Hepatocyte (in vitro differentiated cells): ENCODE results near the gene RAX. TPM values are rescaled to one million over a fixed set of nuclear protein-coding genes. Genes with fewer than 3 reads are reported as not detected.
A peak's percentile ranks its signal among the peaks of the same experiment; 100 is the strongest.

ENCODE experiments used
- DNase-seq: peaks from one replicate; pipeline ENCODE4 v3.0.0-alpha.2; 2016; ENCODE audit warnings: low spot score
- H2AFZ ChIP-seq: fragments of 200-600 bp; sonication (generic); 2 replicates; pipeline ENCODE4 v1.6.0; 2016; ENCODE audit warnings: antibody characterized with exemption, mild to moderate bottlenecking
- H3K27ac ChIP-seq: fragments of 200-600 bp; sonication (generic); 2 replicates; pipeline ENCODE4 v1.5.1; 2016; ENCODE audit warnings: mild to moderate bottlenecking
- H3K27me3 ChIP-seq: fragments of 200-600 bp; sonication (generic); 2 replicates; pipeline ENCODE4 v1.6.1; 2016
- H3K36me3 ChIP-seq: fragments of 200-600 bp; sonication (generic); replicated peaks from 2 replicates; pipeline ENCODE4 v1.5.1; 2016; ENCODE audit warnings: low read depth; ENCODE audit not compliant: insufficient read depth
- H3K4me1 ChIP-seq: fragments of 200-600 bp; sonication (generic); 2 replicates; pipeline ENCODE4 v1.5.1; 2016; ENCODE audit warnings: mild to moderate bottlenecking, moderate library complexity; ENCODE audit not compliant: insufficient read depth
- H3K4me2 ChIP-seq: fragments of 200-600 bp; sonication (generic); 2 replicates; pipeline ENCODE4 v1.6.0; 2016
- H3K4me3 ChIP-seq: fragments of 200-600 bp; sonication (generic); 2 replicates; pipeline ENCODE4 v1.5.1; 2016; ENCODE audit warnings: mild to moderate bottlenecking
- H3K79me2 ChIP-seq: fragments of 200-600 bp; sonication (generic); 2 replicates; pipeline ENCODE4 v1.6.0; 2017; ENCODE audit warnings: mild to moderate bottlenecking
- H3K9me2 ChIP-seq: fragments of 200-600 bp; sonication (generic); replicated peaks from 2 replicates; pipeline ENCODE4 v1.6.0; 2017; ENCODE audit warnings: mild to moderate bottlenecking; ENCODE audit not compliant: insufficient read depth
- H3K9me3 ChIP-seq: fragments of 200-600 bp; sonication (generic); 2 replicates; pipeline ENCODE4 v1.5.1; 2016; ENCODE audit warnings: low read depth, mild to moderate bottlenecking
- H4K20me1 ChIP-seq: fragments of 200-600 bp; sonication (generic); 2 replicates; pipeline ENCODE4 v1.6.0; 2016; ENCODE audit warnings: mild to moderate bottlenecking; ENCODE audit not compliant: insufficient read depth, poor library complexity, severe bottlenecking
- EZH2 ChIP-seq: fragments of 200-600 bp; sonication (generic); IDR thresholded peaks from 2 replicates; pipeline ENCODE4 v1.6.1; 2016; ENCODE audit warnings: antibody characterized with exemption, mild to moderate bottlenecking, borderline replicate concordance
- EZH2phosphoT487 ChIP-seq: fragments of 200-600 bp; sonication (generic); IDR thresholded peaks from one replicate; pipeline ENCODE4 v1.6.1; 2018; ENCODE audit warnings: antibody characterized with exemption, mild to moderate bottlenecking, low read depth, moderate library complexity; ENCODE audit not compliant: unreplicated experiment, severe bottlenecking
- WGBS: methylation state at CpG from one replicate; pipeline ENCODE4 v1.1.6; 2016; ENCODE audit warnings: low lambda C conversion rate; ENCODE audit errors: missing lambda C conversion rate; 5-methylcytosine and 5-hydroxymethylcytosine counted together
- polyA plus RNA-seq: library from polyadenylated mRNA; unstranded; fragments of >200 nt; fragmentation: Nextera tagmentation; extraction: Ambion mirVana; gene quantifications from 2 replicates; pipeline ENCODE4 v1.2.1, GENCODE V29; 2016
- total RNA-seq: library from RNA; depleted of rRNA; stranded (reverse); fragments of >200 nt; gene quantifications from 2 replicates; pipeline ENCODE4 v1.2.3, GENCODE V29; 2014
- TF ChIP-seq, protein P1 (sequence below): fragments of 200-600 bp; sonication (generic); IDR thresholded peaks from 2 replicates; pipeline ENCODE4 v1.5.1; 2016; ENCODE audit warnings: antibody characterized with exemption, mild to moderate bottlenecking; ENCODE audit not compliant: poor library complexity

Gene RAX
- total RNA-seq (not detected in 2 replicates), polyA plus RNA-seq (not detected in 2 replicates)

DNA sequence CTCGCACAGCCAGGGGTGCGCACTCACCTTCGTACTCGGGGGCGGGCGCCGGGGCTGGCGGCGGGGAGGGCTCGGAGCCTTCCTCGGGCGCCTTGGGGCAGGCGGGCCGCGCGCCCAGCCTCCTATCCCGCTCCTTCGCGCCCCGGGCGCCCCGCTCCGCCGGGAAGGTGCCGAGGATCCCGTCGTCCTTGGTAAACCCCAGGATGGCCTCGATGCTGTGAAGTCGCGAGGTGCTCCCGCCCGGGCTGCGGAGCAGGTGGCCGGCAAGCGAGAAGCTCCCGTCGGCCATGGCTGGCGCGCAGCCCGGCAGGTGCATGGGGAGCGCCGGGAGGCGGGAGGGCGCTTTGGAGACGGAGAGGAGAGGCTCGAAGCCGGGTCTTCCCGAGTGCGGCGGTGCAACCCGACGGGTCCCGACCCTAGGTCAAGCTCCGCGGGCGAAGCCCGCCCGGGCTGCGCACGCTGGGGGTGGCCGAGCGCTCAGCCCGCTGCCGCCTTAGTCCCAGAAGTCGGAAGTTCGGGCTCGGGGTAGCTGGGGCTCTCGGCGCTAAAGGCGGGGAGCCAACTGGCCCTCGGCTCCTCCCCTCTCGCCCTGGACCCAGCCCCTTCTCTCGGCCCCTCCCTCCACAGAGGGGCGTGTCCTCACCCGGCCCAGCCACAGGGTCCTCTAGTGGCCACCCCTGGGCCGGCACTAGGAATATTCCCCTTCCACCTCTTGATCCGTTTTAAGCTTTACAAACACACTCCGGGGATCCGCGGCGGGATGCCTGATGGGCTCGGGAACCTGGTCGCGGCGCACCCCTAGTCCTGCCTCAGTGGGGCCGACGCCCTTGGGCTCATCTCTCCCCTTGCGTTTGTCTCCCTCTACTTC lies at the start of gene RAX:
Gene RAX (minus strand): TSS at position 564 of the 868 bp plus-strand sequence. CDS start 248 bp downstream, at position 316.
- peaks cover 98% of the 10 kb centered on the region for H3K27me3 ChIP-seq
- no peaks in the 10 kb centered on the region for H3K9me3 ChIP-seq
- no peaks in the 10 kb centered on the region for H4K20me1 ChIP-seq
- TF ChIP-seq EZH2 (peak; percentile 47), EZH2phosphoT487 (no peak)
- TF ChIP-seq, protein P1, sequence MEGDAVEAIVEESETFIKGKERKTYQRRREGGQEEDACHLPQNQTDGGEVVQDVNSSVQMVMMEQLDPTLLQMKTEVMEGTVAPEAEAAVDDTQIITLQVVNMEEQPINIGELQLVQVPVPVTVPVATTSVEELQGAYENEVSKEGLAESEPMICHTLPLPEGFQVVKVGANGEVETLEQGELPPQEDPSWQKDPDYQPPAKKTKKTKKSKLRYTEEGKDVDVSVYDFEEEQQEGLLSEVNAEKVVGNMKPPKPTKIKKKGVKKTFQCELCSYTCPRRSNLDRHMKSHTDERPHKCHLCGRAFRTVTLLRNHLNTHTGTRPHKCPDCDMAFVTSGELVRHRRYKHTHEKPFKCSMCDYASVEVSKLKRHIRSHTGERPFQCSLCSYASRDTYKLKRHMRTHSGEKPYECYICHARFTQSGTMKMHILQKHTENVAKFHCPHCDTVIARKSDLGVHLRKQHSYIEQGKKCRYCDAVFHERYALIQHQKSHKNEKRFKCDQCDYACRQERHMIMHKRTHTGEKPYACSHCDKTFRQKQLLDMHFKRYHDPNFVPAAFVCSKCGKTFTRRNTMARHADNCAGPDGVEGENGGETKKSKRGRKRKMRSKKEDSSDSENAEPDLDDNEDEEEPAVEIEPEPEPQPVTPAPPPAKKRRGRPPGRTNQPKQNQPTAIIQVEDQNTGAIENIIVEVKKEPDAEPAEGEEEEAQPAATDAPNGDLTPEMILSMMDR: peak; percentile 11
- H3K36me3 ChIP-seq: no peaks in the 10 kb centered on the region
- WGBS: 1% methylated on average over 66 of the region's 88 CpGs
- no peaks in the 10 kb centered on the region for H3K9me2 ChIP-seq
- H3K4me3 ChIP-seq: no peak within 1 kb of the TSS
- H3K4me2 ChIP-seq: peak within 1 kb of the TSS; percentile 73
- no peak within 1 kb of the TSS for H3K27ac ChIP-seq
- peak within 1 kb of the TSS; percentile 31 for H2AFZ ChIP-seq
- no peaks in the 10 kb centered on the region for H3K79me2 ChIP-seq
- peaks cover 17% of the 10 kb centered on the region for H3K4me1 ChIP-seq
- peak; percentile 50 for DNase-seq

DNA sequence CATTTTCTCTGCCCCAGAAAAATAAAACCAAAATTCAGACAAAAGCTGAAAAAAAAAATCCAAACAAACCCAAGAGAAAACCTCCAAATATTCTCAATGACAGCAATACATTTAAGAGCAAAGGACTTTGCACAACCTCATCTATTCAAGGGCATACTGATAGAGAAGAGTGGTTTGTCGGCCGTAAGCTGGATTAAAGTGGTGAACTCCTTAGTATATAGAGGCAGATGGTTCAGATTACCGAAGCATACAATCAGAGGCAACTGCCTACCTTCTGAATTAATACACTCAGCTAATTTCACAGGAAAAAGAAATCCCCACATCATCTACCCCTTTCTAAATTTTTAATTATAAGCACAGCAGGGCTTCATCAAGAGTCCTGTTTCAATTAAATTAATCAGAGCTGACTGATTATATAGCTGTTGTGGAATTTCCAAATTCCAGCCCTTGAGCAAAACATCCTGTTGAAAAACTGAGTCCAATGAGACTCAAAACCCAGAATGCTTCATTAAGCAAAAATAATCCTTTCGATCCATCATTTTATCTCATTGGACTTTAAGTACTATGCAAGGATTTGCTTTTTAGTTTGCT lies 45.3 kb upstream of the RAX start, which contains the start of gene CPLX4:
Gene CPLX4 (minus strand): TSS at position 190 of the 591 bp plus-strand sequence. CDS start 187 bp downstream, at position 3.
- H3K4me3 ChIP-seq: no peak within 1 kb of the TSS
- no peaks in the 10 kb centered on the region for H3K4me1 ChIP-seq
- H3K36me3 ChIP-seq: no peaks in the 10 kb centered on the region
- H3K79me2 ChIP-seq: no peaks in the 10 kb centered on the region
- no peak within 1 kb of the TSS for H2AFZ ChIP-seq
- H3K27ac ChIP-seq: no peak within 1 kb of the TSS
- H4K20me1 ChIP-seq: no peaks in the 10 kb centered on the region
- peaks cover 16% of the 10 kb centered on the region for H3K27me3 ChIP-seq
- DNase-seq: no peak
- H3K9me3 ChIP-seq: no peaks in the 10 kb centered on the region
- no peak within 1 kb of the TSS for H3K4me2 ChIP-seq
- TF ChIP-seq, protein P1: no peak
- TF ChIP-seq EZH2phosphoT487: no peak
- no peak for TF ChIP-seq EZH2
- H3K9me2 ChIP-seq: no peaks in the 10 kb centered on the region
- WGBS: 80% methylated on average over 4 of the region's 4 CpGs

DNA sequence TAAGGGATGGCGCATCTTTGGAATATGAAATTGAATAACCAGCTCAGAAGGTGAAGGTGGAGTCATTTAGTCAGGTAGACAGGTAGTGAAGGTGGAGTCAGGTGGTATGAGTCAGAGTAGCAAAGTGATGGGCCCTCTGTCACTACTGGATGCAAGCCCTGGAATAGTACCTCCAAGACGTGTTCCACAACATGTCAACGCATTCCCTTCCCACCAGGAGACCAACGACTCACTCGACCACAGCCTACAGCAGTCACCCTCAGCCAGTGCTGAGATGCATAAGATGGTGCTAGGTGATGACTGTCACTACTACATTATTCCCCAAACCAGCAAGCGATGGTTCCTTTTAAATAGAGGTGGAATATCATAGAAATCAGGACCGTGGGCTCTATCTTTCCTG lies 38.4 kb upstream of the RAX start:
- Histone ChIP-seq H3K27ac (no peak overlapping the region), H3K4me3 (no peak overlapping the region), H3K9me2 (no peaks in the 10 kb centered on the region), H4K20me1 (no peaks in the 10 kb centered on the region), H3K36me3 (no peaks in the 10 kb centered on the region), H3K4me2 (no peak overlapping the region), H3K9me3 (no peaks in the 10 kb centered on the region), H3K27me3 (peaks cover 34% of the 10 kb centered on the region), H3K4me1 (no peaks in the 10 kb centered on the region), H3K79me2 (no peaks in the 10 kb centered on the region), H2AFZ (no peak overlapping the region)
- DNase-seq: no peak
- TF ChIP-seq EZH2phosphoT487: no peak
- TF ChIP-seq, protein P1: no peak
- no peak for TF ChIP-seq EZH2
- WGBS: 84% methylated on average over 7 of the region's 7 CpGs
